HEK293 (cell line): Measurements from ENCODE around the gene SCGB1D2.

Experiments used
- CTCF ChIA-PET: fragments of 350-600 bp; formaldehyde crosslinking; extraction: SDS; loops from one replicate; lab custom pipeline; 2021; ENCODE audit warnings: antibody characterized with exemption; lab: Yijun Ruan, JAX
- POLR2A ChIA-PET: fragments of 300-600 bp; formaldehyde crosslinking; extraction: SDS; loops from one replicate; lab custom pipeline; 2020; ENCODE audit warnings: antibody characterized with exemption, inconsistent platforms; lab: Yijun Ruan, JAX
- H3K27ac ChIP-seq: fragments of 200-500 bp; sonication (Bioruptor generic); 2 replicates; pipeline ENCODE4 v1.5.1; 2014; ENCODE audit warnings: low read depth, low read length, control low read depth, inconsistent platforms; ENCODE audit errors: extremely low read depth
- H3K36me3 ChIP-seq, 2 experiments: fragments of 200-500 bp in 1 of 2; sonication (Bioruptor generic) in 1 of 2; 1 replicate in 1 of 2; 2 replicates in 1 of 2; pipeline ENCODE4 v1.5.1; 2014 to 2017; ENCODE audit warnings: inconsistent platforms in 2 of 2, low read length in 2 of 2; ENCODE audit not compliant: control insufficient read depth in 2 of 2, insufficient read depth in 1 of 2
- H3K4me1 ChIP-seq: fragments of 200-500 bp; sonication (Bioruptor generic); 2 replicates; pipeline ENCODE4 v1.5.1; 2014; ENCODE audit warnings: mild to moderate bottlenecking, low read length, inconsistent platforms; ENCODE audit not compliant: control insufficient read depth, insufficient read depth
- H3K4me3 ChIP-seq: 2 replicates; pipeline ENCODE4 v1.5.1; 2011; ENCODE audit warnings: low read depth, mild to moderate bottlenecking, control low read depth, low read length, moderate library complexity
- H3K9me3 ChIP-seq: fragments of 200-500 bp; sonication (Bioruptor generic); 2 replicates; pipeline ENCODE4 v1.5.1; 2014; ENCODE audit warnings: low read depth, low read length, inconsistent platforms; ENCODE audit not compliant: control insufficient read depth, insufficient read depth
- INSM2 ChIP-seq: fragments of 450-650 bp; formaldehyde crosslinking; IDR thresholded peaks from 2 replicates; pipeline ENCODE4 v1.5.1; 2016; ENCODE audit warnings: missing biosample characterization, missing genetic modification characterization
- OSR2 ChIP-seq: fragments of 450-650 bp; formaldehyde crosslinking; IDR thresholded peaks from 2 replicates; pipeline ENCODE4 v1.5.1; 2016; ENCODE audit warnings: missing biosample characterization, missing genetic modification characterization
- PATZ1 ChIP-seq: fragments of 450-650 bp; formaldehyde crosslinking; IDR thresholded peaks from 2 replicates; pipeline ENCODE4 v1.5.1; 2016; ENCODE audit warnings: missing biosample characterization, missing genetic modification characterization
- SETDB1 ChIP-seq: IDR thresholded peaks from one replicate; pipeline ENCODE4 v1.6.1; 2017; ENCODE audit warnings: mild to moderate bottlenecking, low read length, moderate library complexity, mixed read lengths; ENCODE audit not compliant: insufficient read length
- SP7 ChIP-seq: fragments of 450-650 bp; formaldehyde crosslinking; IDR thresholded peaks from 2 replicates; pipeline ENCODE4 v1.5.1; 2016; ENCODE audit warnings: missing biosample characterization, missing genetic modification characterization
- ZFHX2 ChIP-seq: fragments of 450-650 bp; formaldehyde crosslinking; conservative IDR thresholded peaks from 2 replicates; pipeline ENCODE4 v1.5.1; 2016; ENCODE audit warnings: missing biosample characterization, missing genetic modification characterization
- ZNF174 ChIP-seq: fragments of 450-650 bp; formaldehyde crosslinking; IDR thresholded peaks from 2 replicates; pipeline ENCODE4 v1.5.0; 2017; ENCODE audit warnings: missing biosample characterization, mild to moderate bottlenecking, missing genetic modification characterization
- ZNF175 ChIP-seq: fragments of 450-650 bp; formaldehyde crosslinking; IDR thresholded peaks from 2 replicates; pipeline ENCODE4 v1.5.1; 2016; ENCODE audit warnings: missing biosample characterization, missing genetic modification characterization
- ZNF248 ChIP-seq: fragments of 450-650 bp; formaldehyde crosslinking; IDR thresholded peaks from 2 replicates; pipeline ENCODE4 v1.5.1; 2017; ENCODE audit warnings: missing biosample characterization, missing genetic modification characterization
- ZNF324 ChIP-seq: fragments of 450-650 bp; formaldehyde crosslinking; IDR thresholded peaks from 2 replicates; pipeline ENCODE4 v1.5.1; 2016; ENCODE audit warnings: missing biosample characterization, missing genetic modification characterization
- ZNF335 ChIP-seq: fragments of 450-650 bp; formaldehyde crosslinking; conservative IDR thresholded peaks from 2 replicates; pipeline ENCODE4 v1.5.1; 2016; ENCODE audit warnings: missing biosample characterization, missing genetic modification characterization
- ZNF423 ChIP-seq: fragments of 450-650 bp; formaldehyde crosslinking; IDR thresholded peaks from 2 replicates; pipeline ENCODE4 v1.5.1; 2016; ENCODE audit warnings: missing biosample characterization, missing genetic modification characterization
- ZNF501 ChIP-seq: fragments of 450-650 bp; formaldehyde crosslinking; IDR thresholded peaks from 2 replicates; pipeline ENCODE4 v1.5.1; 2016; ENCODE audit warnings: missing biosample characterization, missing genetic modification characterization
- ZNF514 ChIP-seq: fragments of 450-650 bp; formaldehyde crosslinking; IDR thresholded peaks from 2 replicates; pipeline ENCODE4 v1.5.1; 2016; ENCODE audit warnings: missing biosample characterization, missing genetic modification characterization
- ZNF544 ChIP-seq: fragments of 450-650 bp; formaldehyde crosslinking; IDR thresholded peaks from 2 replicates; pipeline ENCODE4 v1.5.0; 2017; ENCODE audit warnings: missing biosample characterization, missing genetic modification characterization
- ZNF548 ChIP-seq: fragments of 450-650 bp; formaldehyde crosslinking; IDR thresholded peaks from 2 replicates; pipeline ENCODE4 v1.5.1; 2016; ENCODE audit warnings: missing biosample characterization, missing genetic modification characterization
- ZNF561 ChIP-seq: fragments of 450-650 bp; IDR thresholded peaks from 2 replicates; pipeline ENCODE4 v1.5.1; 2018; ENCODE audit warnings: missing biosample characterization, missing genetic modification characterization, borderline replicate concordance
- ZNF600 ChIP-seq: fragments of 450-650 bp; formaldehyde crosslinking; IDR thresholded peaks from 2 replicates; pipeline ENCODE4 v1.5.1; 2016; ENCODE audit warnings: missing biosample characterization, missing genetic modification characterization
- ZNF626 ChIP-seq: fragments of 450-650 bp; sonication (Bioruptor Pico); formaldehyde crosslinking; IDR thresholded peaks from 2 replicates; pipeline ENCODE4 v1.5.1; 2018; ENCODE audit warnings: missing biosample characterization, missing genetic modification characterization, inconsistent platforms
- ZNF658 ChIP-seq: fragments of 450-650 bp; formaldehyde crosslinking; IDR thresholded peaks from 2 replicates; pipeline ENCODE4; 2016; ENCODE audit warnings: missing biosample characterization, missing genetic modification characterization
- ZNF76 ChIP-seq: fragments of 450-650 bp; formaldehyde crosslinking; IDR thresholded peaks from 2 replicates; pipeline ENCODE4; 2016; ENCODE audit warnings: low read depth, missing biosample characterization, missing genetic modification characterization, borderline replicate concordance

SCGB1D2 gene

GRCh38 chr11:62251698-62252097, 9.7 kb downstream of the SCGB1D2 start:
- Histone ChIP-seq H3K4me1 (no peaks in the 10 kb centered on the region), H3K27ac (no peak overlapping the region), H3K4me3 (no peak overlapping the region), H3K36me3 (no peaks in the 10 kb centered on the region), H3K9me3 (no peaks in the 10 kb centered on the region)
- TF ChIP-seq ZNF544 (tag by site-specific recombination) (peak; percentile 86), SETDB1 (no peak)
- POLR2A ChIA-PET = no interaction called here
- CTCF ChIA-PET = interaction anchor here (0.7 kb wide), 1 partner anchor 222 kb away, joined by 3 read pairs; no protein-coding TSS in a partner anchor

- H3K36me3 ChIP-seq = no peaks in the 10 kb centered on the region
- no peak overlapping the region for H3K27ac ChIP-seq
- ChIA-PET POLR2A (no interaction called here), CTCF (interaction anchor here (1.1 kb wide), 1 partner anchor 57 kb away, joined by 6 read pairs; no protein-coding TSS in a partner anchor)
- no peaks in the 10 kb centered on the region for H3K9me3 ChIP-seq
- H3K4me1 ChIP-seq = no peaks in the 10 kb centered on the region
- no peak for TF ChIP-seq INSM2 (tag by site-specific recombination)
- no peak for TF ChIP-seq ZNF324
- no peak for TF ChIP-seq ZNF174 (tag by site-specific recombination)
- TF ChIP-seq SP7 (tag by site-specific recombination) = no peak
- TF ChIP-seq ZNF600 (tag by site-specific recombination) = no peak
- TF ChIP-seq ZFHX2 (tag by site-specific recombination) = no peak
- TF ChIP-seq ZNF76 (tag by site-specific recombination) = no peak
- TF ChIP-seq ZNF626 = no peak
- TF ChIP-seq ZNF658 = no peak
- TF ChIP-seq OSR2 = no peak
- TF ChIP-seq ZNF423 (tag by site-specific recombination) = no peak
- TF ChIP-seq ZNF548 (tag by site-specific recombination) = no peak
- TF ChIP-seq ZNF175 (tag by site-specific recombination) = no peak
- TF ChIP-seq ZNF248 (tag by site-specific recombination) = no peak
- no peak for TF ChIP-seq ZNF335
- no peak for TF ChIP-seq ZNF501
- no peak for TF ChIP-seq ZNF514 (tag by site-specific recombination)
- no peak overlapping the region for H3K4me3 ChIP-seq
Measured at GRCh38 chr11:62253999-62254542, 12.0 kb downstream of the SCGB1D2 start.

GRCh38 chr11:62256281-62256680, 14.2 kb downstream of the SCGB1D2 start:
- CTCF ChIA-PET = no interaction called here
- TF ChIP-seq ZNF561 (no peak), PATZ1 (tag by site-specific recombination) (no peak)
- no peaks in the 10 kb centered on the region for H3K9me3 ChIP-seq
- H3K27ac ChIP-seq = no peak overlapping the region
- H3K4me3 ChIP-seq = no peak overlapping the region
- no peaks in the 10 kb centered on the region for H3K4me1 ChIP-seq
- POLR2A ChIA-PET = no interaction called here
- H3K36me3 ChIP-seq = no peaks in the 10 kb centered on the region
